OCI-LY1 (cell line): ENCODE measurements around the gene CSF3R.

Source experiments
- H2AFZ ChIP-seq: fragments of 200-600 bp; sonication (generic), shearing (Covaris generic); 2 replicates; pipeline ENCODE4 v1.6.0; 2014; ENCODE audit warnings: antibody characterized with exemption, mild to moderate bottlenecking, low read length
- H3F3A ChIP-seq: fragments of 200-600 bp; sonication (generic), shearing (Covaris generic); 2 replicates; pipeline ENCODE4 v1.6.0; 2014; ENCODE audit warnings: mild to moderate bottlenecking, antibody characterized with exemption, low read length, moderate library complexity; ENCODE audit not compliant: insufficient read depth
- H3K27ac ChIP-seq: fragments of 200-600 bp; sonication (generic); 2 replicates; pipeline ENCODE4 v1.5.1; 2014; ENCODE audit warnings: low read length, mixed run types, mild to moderate bottlenecking, low read depth; ENCODE audit not compliant: poor library complexity, severe bottlenecking
- H3K27me3 ChIP-seq: fragments of 200-600 bp; sonication (generic); 2 replicates; pipeline ENCODE4 v1.6.0; 2014; ENCODE audit warnings: antibody characterized with exemption, mild to moderate bottlenecking, low read length, moderate library complexity; ENCODE audit not compliant: insufficient read depth
- H3K36me3 ChIP-seq: fragments of 200-600 bp; sonication (generic); 2 replicates; pipeline ENCODE4 v1.6.1; 2014; ENCODE audit warnings: mild to moderate bottlenecking, antibody characterized with exemption, low read length, moderate library complexity, mixed read lengths; ENCODE audit not compliant: insufficient read depth
- H3K4me1 ChIP-seq: fragments of 200-600 bp; sonication (generic); 2 replicates; pipeline ENCODE4 v1.5.1; 2014; ENCODE audit warnings: mild to moderate bottlenecking, low read length, moderate library complexity; ENCODE audit not compliant: insufficient read depth, severe bottlenecking
- H3K4me2 ChIP-seq: fragments of 200-600 bp; sonication (generic), shearing (Covaris generic); 2 replicates; pipeline ENCODE4 v1.6.1; 2014; ENCODE audit warnings: low read length
- H3K4me3 ChIP-seq: fragments of 200-600 bp; sonication (generic); 2 replicates; pipeline ENCODE4 v1.5.1; 2014; ENCODE audit warnings: low read length, low read depth, mild to moderate bottlenecking, mixed read lengths; ENCODE audit not compliant: poor library complexity, severe bottlenecking
- H3K79me2 ChIP-seq: fragments of 200-600 bp; shearing (Covaris generic); 2 replicates; pipeline ENCODE4 v1.6.1; 2016; ENCODE audit warnings: mixed run types, low read length, mixed read lengths; ENCODE audit not compliant: insufficient read depth
- H3K9ac ChIP-seq: fragments of 200-600 bp; sonication (generic), shearing (Covaris generic); 2 replicates; pipeline ENCODE4 v1.6.1; 2014; ENCODE audit warnings: mild to moderate bottlenecking, low read length, mixed read lengths
- H3K9me2 ChIP-seq: fragments of 200-600 bp; sonication (generic), shearing (Covaris generic); 2 replicates; pipeline ENCODE4 v1.6.1; 2014; ENCODE audit warnings: low read depth, mild to moderate bottlenecking, low read length, mixed read lengths
- H3K9me3 ChIP-seq: fragments of 200-600 bp; shearing (Covaris generic); 2 replicates; pipeline ENCODE4 v1.6.1; 2014; ENCODE audit warnings: low read length, mixed read lengths
- H4K20me1 ChIP-seq: fragments of 200-600 bp; sonication (generic), shearing (Covaris generic); 2 replicates; pipeline ENCODE4 v1.6.0; 2016; ENCODE audit warnings: mild to moderate bottlenecking, low read length; ENCODE audit not compliant: insufficient read depth
- CTCF ChIP-seq: fragments of 200-600 bp; sonication (generic), shearing (Covaris generic); IDR thresholded peaks from 2 replicates; pipeline ENCODE4 v1.5.1; 2017; ENCODE audit warnings: mild to moderate bottlenecking, antibody characterized with exemption, low read length, moderate library complexity, mixed read lengths
- EZH2 ChIP-seq: fragments of 200-600 bp; sonication (generic), shearing (Covaris generic); IDR thresholded peaks from 2 replicates; pipeline ENCODE4 v1.8.0; 2017; ENCODE audit warnings: borderline replicate concordance, mixed run types, mild to moderate bottlenecking, antibody characterized with exemption, low read length, moderate library complexity, mixed read lengths

CSF3R gene

GRCh38 chr1:36433102-36433501 lies 49.6 kb downstream of the CSF3R start:
- no peaks in the 10 kb centered on the region for H3K27me3 ChIP-seq
- H2AFZ ChIP-seq: no peak overlapping the region
- no peaks in the 10 kb centered on the region for H4K20me1 ChIP-seq
- no peak overlapping the region for H3K4me2 ChIP-seq
- H3K36me3 ChIP-seq: no peaks in the 10 kb centered on the region
- H3K27ac ChIP-seq: no peak overlapping the region
- no peaks in the 10 kb centered on the region for H3K9me2 ChIP-seq
- H3K9ac ChIP-seq: no peak overlapping the region
- TF ChIP-seq EZH2 (no peak), CTCF (no peak)
- H3K4me1 ChIP-seq: no peaks in the 10 kb centered on the region
- no peaks in the 10 kb centered on the region for H3F3A ChIP-seq
- no peak overlapping the region for H3K4me3 ChIP-seq
- no peaks in the 10 kb centered on the region for H3K9me3 ChIP-seq
- no peaks in the 10 kb centered on the region for H3K79me2 ChIP-seq

- H3K9me2 ChIP-seq: no peaks in the 10 kb centered on the region
- H3K79me2 ChIP-seq: no peaks in the 10 kb centered on the region
- no peak overlapping the region for H3K9ac ChIP-seq
- H2AFZ ChIP-seq: no peak overlapping the region
- H3F3A ChIP-seq: no peaks in the 10 kb centered on the region
- no peaks in the 10 kb centered on the region for H3K27me3 ChIP-seq
- H3K9me3 ChIP-seq: no peaks in the 10 kb centered on the region
- H3K36me3 ChIP-seq: no peaks in the 10 kb centered on the region
- H3K4me1 ChIP-seq: no peaks in the 10 kb centered on the region
- no peak overlapping the region for H3K4me3 ChIP-seq
- H3K27ac ChIP-seq: no peak overlapping the region
- no peaks in the 10 kb centered on the region for H4K20me1 ChIP-seq
- no peak overlapping the region for H3K4me2 ChIP-seq
- TF ChIP-seq CTCF (no peak), EZH2 (no peak)
Observed at GRCh38 chr1:36432616-36433015, 50.1 kb downstream of the CSF3R start.

GRCh38 chr1:36425791-36426190 lies 56.9 kb downstream of the CSF3R start:
- Histone ChIP-seq H3K79me2 (no peaks in the 10 kb centered on the region), H3K27ac (no peak overlapping the region), H3F3A (no peaks in the 10 kb centered on the region), H2AFZ (no peak overlapping the region), H4K20me1 (no peaks in the 10 kb centered on the region), H3K9me3 (no peaks in the 10 kb centered on the region), H3K36me3 (no peaks in the 10 kb centered on the region), H3K4me1 (no peaks in the 10 kb centered on the region), H3K27me3 (0 out of 2 replicates have a peak, but pooled peaks cover 5% of the 10 kb centered on the region), H3K4me3 (no peak overlapping the region), H3K9me2 (no peaks in the 10 kb centered on the region), H3K9ac (no peak overlapping the region), H3K4me2 (no peak overlapping the region)
- no peak for TF ChIP-seq EZH2
- no peak for TF ChIP-seq CTCF
